HepG2 (cell line): ENCODE measurements around the gene RNF126. TPM values are rescaled to one million over a fixed set of nuclear protein-coding genes. Genes with fewer than 3 reads are reported as not detected.

ENCODE experiments used
- ATAC-seq: fragments of 200-7000 bp; cut with Tn5 transposase; 3 replicates; pipeline ENCODE4 v1.9.1; 2020; ENCODE audit warnings: mild to moderate bottlenecking, moderate library complexity
- BruUV-seq: library from RNA; stranded (reverse); fragments of 400-500 nt; replicated peaks from 2 replicates; lab custom pipeline; 2021; lab: Mats Ljungman, UMichigan
- CTCF ChIA-PET: fragments of 300-600 bp; formaldehyde crosslinking; extraction: SDS; loops from one replicate; lab custom pipeline; 2021; ENCODE audit warnings: low total read pairs, inconsistent platforms, low intra/inter-chr PET ratio; lab: Yijun Ruan, JAX
- POLR2A ChIA-PET: fragments of 350-600 bp; sonication (Branson Sonifier 250); formaldehyde crosslinking; loops from one replicate; lab custom pipeline; 2020; ENCODE audit warnings: antibody characterized with exemption, inconsistent platforms; lab: Yijun Ruan, JAX
- DNase-seq: peaks from one replicate; pipeline ENCODE4 v3.0.0-alpha.2; 2015; ENCODE audit warnings: low spot score
- FAIRE-seq: peaks from 3 replicates; lab custom pipeline; 2011; peaks lifted over from hg19 to GRCh38; lab: Jason Lieb, UNC
- H2AFZ ChIP-seq: one replicate; pipeline ENCODE4 v1.6.1; 2011; ENCODE audit warnings: low read length, inconsistent platforms
- H3K27ac ChIP-seq: fragments of 300-600 bp; 3 replicates; pipeline ENCODE4 v1.8.0; 2011; ENCODE audit warnings: mixed run types, mild to moderate bottlenecking, mixed read lengths, low read length, inconsistent platforms; ENCODE audit not compliant: insufficient read depth; ENCODE audit errors: extremely low read length
- H3K27me3 ChIP-seq, 2 experiments: fragments of 200-600 bp in 1 of 2; 2 replicates in 1 of 2; 3 replicates in 1 of 2; pipeline versions ENCODE4 v1.6.0 to v1.8.0; 2011; ENCODE audit warnings: low read length in 2 of 2, mild to moderate bottlenecking in 2 of 2, moderate library complexity in 2 of 2, inconsistent platforms in 1 of 2; ENCODE audit not compliant: insufficient read depth in 2 of 2, control insufficient read depth in 1 of 2
- H3K36me3 ChIP-seq, 2 experiments: fragments of 200-600 bp in 1 of 2; replicated peaks in 1 of 2; 2 replicates in 1 of 2; 3 replicates in 1 of 2; pipeline versions ENCODE4 v1.5.1 to v1.8.0; 2011; ENCODE audit warnings: low read length in 2 of 2, inconsistent platforms in 1 of 2; ENCODE audit not compliant: insufficient read depth in 2 of 2, control insufficient read depth in 1 of 2
- H3K4me1 ChIP-seq: 2 replicates; pipeline ENCODE4 v1.5.1; 2012; ENCODE audit warnings: low read length, inconsistent platforms; ENCODE audit not compliant: insufficient read depth
- H3K4me2 ChIP-seq: 2 replicates; pipeline ENCODE4 v1.6.0; 2011; ENCODE audit warnings: low read depth, low read length, inconsistent platforms
- H3K4me3 ChIP-seq, 3 experiments: fragments of 200-600 bp in 1 of 3; sonication (generic), shearing (Covaris generic) in 1 of 3; replicated peaks in 1 of 3; 2 replicates each; pipeline ENCODE4 v1.5.1; 2011 to 2016; ENCODE audit warnings: low read length in 3 of 3, inconsistent platforms in 2 of 3, low read depth in 2 of 3, mild to moderate bottlenecking in 2 of 3, control low read depth in 1 of 3, mixed read lengths in 1 of 3; ENCODE audit not compliant: insufficient read depth in 1 of 3
- H3K79me2 ChIP-seq: one replicate; pipeline ENCODE4 v1.6.1; 2011; ENCODE audit warnings: low read length, inconsistent platforms; ENCODE audit not compliant: insufficient read depth
- H3K9ac ChIP-seq: 2 replicates; pipeline ENCODE4 v1.6.0; 2011; ENCODE audit warnings: mild to moderate bottlenecking, low read depth, low read length, inconsistent platforms; ENCODE audit not compliant: insufficient read depth
- H3K9me3 ChIP-seq: 2 replicates; pipeline ENCODE4 v1.5.1; 2012; ENCODE audit warnings: mild to moderate bottlenecking, low read length
- H4K20me1 ChIP-seq: 2 replicates; pipeline ENCODE4 v1.6.0; 2011; ENCODE audit warnings: inconsistent platforms, mild to moderate bottlenecking, low read length, moderate library complexity; ENCODE audit not compliant: insufficient read depth
- EED ChIP-seq: sonication (generic); formaldehyde crosslinking; IDR thresholded peaks from 2 replicates; pipeline ENCODE4 v1.5.0; 2020; ENCODE audit warnings: mild to moderate bottlenecking, missing genetic modification reagents
- GABPA ChIP-seq, 2 experiments: IDR thresholded peaks; 2 replicates each; pipeline ENCODE4 v1.6.1; 2011 to 2016; ENCODE audit warnings: low read depth in 2 of 2, low read length in 1 of 2, missing biosample characterization in 1 of 2, missing genetic modification characterization in 1 of 2
- KMT2B ChIP-seq: IDR thresholded peaks from 2 replicates; pipeline ENCODE4 v1.6.1; 2016; ENCODE audit warnings: missing genetic modification reagents, missing compliant biosample characterization
- MYC ChIP-seq: sonication (generic); formaldehyde crosslinking; IDR thresholded peaks from 2 replicates; pipeline ENCODE4 v1.9.0; 2021; ENCODE audit warnings: missing genetic modification reagents, borderline replicate concordance
- RBAK ChIP-seq: sonication (generic); formaldehyde crosslinking; IDR thresholded peaks from 2 replicates; pipeline ENCODE4 v1.5.1; 2020; ENCODE audit warnings: mild to moderate bottlenecking, missing genetic modification reagents
- RORA ChIP-seq: sonication (generic); formaldehyde crosslinking; IDR thresholded peaks from 2 replicates; pipeline ENCODE4 v1.5.0; 2020; ENCODE audit warnings: mild to moderate bottlenecking, missing genetic modification reagents, moderate library complexity
- SMYD3 ChIP-seq: sonication (generic); formaldehyde crosslinking; IDR thresholded peaks from 2 replicates; pipeline ENCODE4 v1.8.1; 2023; ENCODE audit warnings: mild to moderate bottlenecking, missing genetic modification reagents
- ZKSCAN8 ChIP-seq: IDR thresholded peaks from 2 replicates; pipeline ENCODE4 v1.6.1; 2016; ENCODE audit warnings: borderline replicate concordance, missing genetic modification reagents, missing compliant biosample characterization
- ZMYM4 ChIP-seq: sonication (generic); formaldehyde crosslinking; IDR thresholded peaks from 2 replicates; pipeline ENCODE4 v1.8.1; 2023; ENCODE audit warnings: mild to moderate bottlenecking, missing genetic modification reagents
- ZNF333 ChIP-seq: sonication (generic); formaldehyde crosslinking; IDR thresholded peaks from 2 replicates; pipeline ENCODE4 v1.4.0; 2020; ENCODE audit warnings: mild to moderate bottlenecking, missing genetic modification reagents, borderline replicate concordance
- ZNF468 ChIP-seq: sonication (generic); formaldehyde crosslinking; IDR thresholded peaks from 2 replicates; pipeline ENCODE4 v1.8.0; 2022; ENCODE audit warnings: mild to moderate bottlenecking, moderate library complexity, missing genetic modification reagents
- ZNF790 ChIP-seq: sonication (generic); formaldehyde crosslinking; IDR thresholded peaks from 2 replicates; pipeline ENCODE4 v1.8.0; 2022; ENCODE audit warnings: missing genetic modification reagents, mild to moderate bottlenecking, borderline replicate concordance
- WGBS: methylation state at CpG from one replicate; pipeline ENCODE4 v1.1.6; 2017; ENCODE audit warnings: low lambda C conversion rate; 5-methylcytosine and 5-hydroxymethylcytosine counted together
- in situ Hi-C: cut with HindIII; loops from 2 replicates; pipeline ENCODE4 v1.10.0; 2017; ENCODE audit warnings: low pct_unique_long_range_greater_than_20kb; ENCODE audit not compliant: extremely low pct_ligation_motif_present
- intact Hi-C: fragments of 100-400 bp; cut with micrococcal nuclease; formaldehyde crosslinking; loops from one replicate; pipeline ENCODE4 v1.10.0; 2022; ENCODE audit not compliant: unreplicated experiment
- polyA plus RNA-seq, 8 experiments: library from polyadenylated mRNA; depleted of rRNA in 3 of 8; stranded (reverse) in 7 of 8; unstranded in 1 of 8; fragments of >200 nt; fragmentation: Illumina TruSeq in 4 of 8; extraction: Trizol in 4 of 8; gene quantifications; 2 replicates each; pipeline versions ENCODE4 v1.2.1 to v1.2.3, GENCODE V29; 2011 to 2016; ENCODE audit warnings: low read depth in 4 of 8, missing spikeins in 1 of 8, mixed read lengths in 1 of 8; ENCODE audit not compliant: insufficient read depth in 1 of 8
- total RNA-seq, 5 experiments: library from RNA; depleted of rRNA; stranded (reverse); fragments of >200 nt; fragmentation: Illumina TruSeq; extraction: Trizol; gene quantifications; 2 replicates each; pipeline ENCODE4 v1.2.3, GENCODE V29; 2016; ENCODE audit warnings: low read depth in 1 of 5
- TF ChIP-seq, protein P1 (sequence below): IDR thresholded peaks from 2 replicates; pipeline ENCODE4 v1.6.1; 2016
- TF ChIP-seq, protein P2 (sequence below), 2 experiments: sonication (generic) in 1 of 2; formaldehyde crosslinking in 1 of 2; IDR thresholded peaks; 2 replicates each; pipeline versions ENCODE4 v1.4.0 to v1.6.1; 2016 to 2020; ENCODE audit warnings: borderline replicate concordance in 1 of 2, low read depth in 1 of 2, mild to moderate bottlenecking in 1 of 2, missing genetic modification reagents in 1 of 2
- TF ChIP-seq, protein P3 (sequence below): sonication (generic); formaldehyde crosslinking; IDR thresholded peaks from 2 replicates; pipeline ENCODE4 v1.5.0; 2020; ENCODE audit warnings: missing genetic modification reagents, mild to moderate bottlenecking, borderline replicate concordance

RNF126 gene
- total and polyA plus RNA-seq, 2 of the 13 experiments (the other 11 are each of a cell fraction or from before 2014, with no cell fraction given) = 23.2 to 34.0 TPM

DNA sequence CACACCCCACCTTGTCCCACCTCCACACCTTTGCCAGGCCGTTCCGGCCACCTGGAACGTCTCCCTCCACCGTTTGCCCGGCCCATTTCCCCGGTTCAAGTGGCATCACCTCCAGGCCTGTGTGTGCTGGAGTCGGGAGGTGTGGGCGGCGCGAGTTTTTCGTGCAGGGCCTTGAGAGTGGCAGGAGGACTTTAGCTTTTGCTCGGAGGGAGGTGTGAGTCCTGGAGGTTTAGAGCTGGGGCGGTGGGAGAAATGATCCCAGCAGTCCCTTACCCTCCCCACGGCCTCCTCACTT is 41.4 kb upstream of the RNF126 start (continued):
- TF ChIP-seq ZNF790 (CRISPR knock-in tag) (peak; percentile 48; the same call in 1 of the 2 replicates), ZNF333 (CRISPR knock-in tag) (0 out of 2 replicates have a peak, but pooled peaks have one; percentile 36), ZNF468 (CRISPR knock-in tag) (peak; percentile 50; the same call in 1 of the 2 replicates), ZMYM4 (CRISPR knock-in tag) (0 out of 2 replicates have a peak, but pooled peaks have one; percentile 52), RBAK (CRISPR knock-in tag) (0 out of 2 replicates have a peak, but pooled peaks have one; percentile 31)
- TF ChIP-seq, all 625 proteins: peak for 34

DNA sequence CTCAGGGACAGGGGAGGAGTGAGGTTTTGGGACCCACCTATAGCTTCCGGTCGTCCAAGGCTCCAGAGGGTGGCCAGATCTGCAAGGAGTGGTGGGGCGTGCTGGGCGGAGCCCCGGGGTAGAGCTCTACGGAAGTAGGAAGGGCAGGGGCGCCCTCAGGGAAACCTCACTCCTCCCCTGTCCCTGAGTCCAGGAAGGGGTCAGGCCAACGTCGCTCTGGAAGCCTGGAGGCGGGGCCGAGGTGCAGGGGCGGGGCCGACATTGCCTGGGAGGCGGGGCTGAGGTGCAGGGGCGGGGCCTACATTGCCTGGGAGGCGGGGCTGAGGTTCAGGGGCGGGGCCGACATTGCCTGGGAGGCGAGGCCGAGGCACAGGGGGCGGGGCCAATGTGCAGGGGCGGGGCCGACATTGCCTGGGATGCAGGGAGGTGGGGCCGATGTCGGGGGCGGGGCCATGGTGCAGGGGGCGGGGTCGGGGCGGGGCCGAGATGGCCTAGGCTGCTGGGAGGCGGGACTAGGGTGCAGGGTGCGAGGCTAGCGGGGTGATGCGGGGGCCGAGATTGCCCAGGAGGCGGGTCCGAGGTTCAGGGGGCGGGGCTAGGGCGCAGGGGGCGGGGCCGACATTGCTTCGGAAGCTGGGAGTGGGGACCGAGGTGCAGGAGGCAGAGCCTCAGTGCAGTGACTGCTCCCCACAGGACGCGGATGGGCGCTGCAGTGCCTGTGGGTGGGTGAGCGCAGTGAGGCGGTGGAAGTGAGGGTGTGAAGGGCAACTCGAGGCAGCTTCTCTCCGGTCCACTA is 40.8 kb upstream of the RNF126 start:
- ATAC-seq (peak; percentile 91), FAIRE-seq (peak; percentile 34), DNase-seq (peak; percentile 90)
- Histone ChIP-seq H3K36me3 (no peaks in the 10 kb centered on the region), H3K9me3 (no peaks in the 10 kb centered on the region), H4K20me1 (no peaks in the 10 kb centered on the region), H3K4me2 (peak overlapping the region; percentile 99), H3K27ac (peak overlapping the region; percentile 69), H3K4me1 (peaks cover 45% of the 10 kb centered on the region), H3K27me3 (no peaks in the 10 kb centered on the region; a peak in 1 of 5 replicates), H3K79me2 (no peaks in the 10 kb centered on the region), H3K4me3 (peak overlapping the region; percentile 72 to 83 (median 76)), H2AFZ (no peak overlapping the region), H3K9ac (peak overlapping the region; percentile 70)
- in situ Hi-C loops (no loop called here), intact Hi-C loops (no loop called here)
- ChIA-PET POLR2A (interaction anchor here (0.5 to 3.6 kb wide), 26 partner anchors 9 to 315 kb away, joined by 3 to 56 read pairs (median 6); partner anchors contain the start of genes BSG, CDC34, FSTL3 and PRSS57), CTCF (no interaction called here)
- WGBS = 5% methylated on average over 24 of the region's 50 CpGs
- BruUV-seq = no TSS peak
- TF ChIP-seq, protein P1, sequence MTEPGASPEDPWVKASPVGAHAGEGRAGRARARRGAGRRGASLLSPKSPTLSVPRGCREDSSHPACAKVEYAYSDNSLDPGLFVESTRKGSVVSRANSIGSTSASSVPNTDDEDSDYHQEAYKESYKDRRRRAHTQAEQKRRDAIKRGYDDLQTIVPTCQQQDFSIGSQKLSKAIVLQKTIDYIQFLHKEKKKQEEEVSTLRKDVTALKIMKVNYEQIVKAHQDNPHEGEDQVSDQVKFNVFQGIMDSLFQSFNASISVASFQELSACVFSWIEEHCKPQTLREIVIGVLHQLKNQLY (CRISPR knock-in tag) = no peak
- no peak for TF ChIP-seq SMYD3
- TF ChIP-seq, protein P2, sequence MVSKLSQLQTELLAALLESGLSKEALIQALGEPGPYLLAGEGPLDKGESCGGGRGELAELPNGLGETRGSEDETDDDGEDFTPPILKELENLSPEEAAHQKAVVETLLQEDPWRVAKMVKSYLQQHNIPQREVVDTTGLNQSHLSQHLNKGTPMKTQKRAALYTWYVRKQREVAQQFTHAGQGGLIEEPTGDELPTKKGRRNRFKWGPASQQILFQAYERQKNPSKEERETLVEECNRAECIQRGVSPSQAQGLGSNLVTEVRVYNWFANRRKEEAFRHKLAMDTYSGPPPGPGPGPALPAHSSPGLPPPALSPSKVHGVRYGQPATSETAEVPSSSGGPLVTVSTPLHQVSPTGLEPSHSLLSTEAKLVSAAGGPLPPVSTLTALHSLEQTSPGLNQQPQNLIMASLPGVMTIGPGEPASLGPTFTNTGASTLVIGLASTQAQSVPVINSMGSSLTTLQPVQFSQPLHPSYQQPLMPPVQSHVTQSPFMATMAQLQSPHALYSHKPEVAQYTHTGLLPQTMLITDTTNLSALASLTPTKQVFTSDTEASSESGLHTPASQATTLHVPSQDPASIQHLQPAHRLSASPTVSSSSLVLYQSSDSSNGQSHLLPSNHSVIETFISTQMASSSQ (IDR thresholded peaks at IDR 0.05; ENCODE audit: low read depth) = no peak
- TF ChIP-seq, protein P2 (CRISPR knock-in tag; IDR thresholded peaks at IDR 0.05; ENCODE audit: borderline replicate concordance) = no peak
- TF ChIP-seq KMT2B (CRISPR knock-in tag) = no peak
- TF ChIP-seq, protein P3, sequence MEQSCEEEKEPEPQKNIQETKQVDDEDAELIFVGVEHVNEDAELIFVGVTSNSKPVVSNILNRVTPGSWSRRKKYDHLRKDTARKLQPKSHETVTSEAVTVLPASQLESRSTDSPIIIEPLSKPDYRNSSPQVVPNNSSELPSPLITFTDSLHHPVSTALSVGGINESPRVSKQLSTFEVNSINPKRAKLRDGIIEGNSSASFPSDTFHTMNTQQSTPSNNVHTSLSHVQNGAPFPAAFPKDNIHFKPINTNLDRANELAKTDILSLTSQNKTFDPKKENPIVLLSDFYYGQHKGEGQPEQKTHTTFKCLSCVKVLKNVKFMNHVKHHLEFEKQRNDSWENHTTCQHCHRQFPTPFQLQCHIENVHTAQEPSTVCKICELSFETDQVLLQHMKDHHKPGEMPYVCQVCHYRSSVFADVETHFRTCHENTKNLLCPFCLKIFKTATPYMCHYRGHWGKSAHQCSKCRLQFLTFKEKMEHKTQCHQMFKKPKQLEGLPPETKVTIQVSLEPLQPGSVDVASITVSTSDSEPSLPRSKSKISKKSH (CRISPR knock-in tag) = peak; percentile 81; the same call in 1 of the 2 replicates
- TF ChIP-seq MYC (CRISPR knock-in tag) = no peak
- TF ChIP-seq ZKSCAN8 = no peak
- no peak for TF ChIP-seq RORA (CRISPR knock-in tag)
- peak; percentile 47 for TF ChIP-seq GABPA (IDR thresholded peaks at IDR 0.05; ENCODE audit: low read depth, low read length)
- TF ChIP-seq GABPA (CRISPR knock-in tag; IDR thresholded peaks at IDR 0.05; ENCODE audit: low read depth) = peak; percentile 83
- TF ChIP-seq EED (CRISPR knock-in tag) = no peak
